Smooth muscle cell (in vitro differentiated cells): Measurements from ENCODE around the gene LPGAT1. TPM values are rescaled to one million over a fixed set of nuclear protein-coding genes. Genes with fewer than 3 reads are reported as not detected.

ENCODE experiments used
- DNase-seq: peaks from one replicate; lab custom pipeline; 2025; ENCODE audit not compliant: unreplicated experiment; lab: John Stamatoyannopoulos, UW
- H2AFZ ChIP-seq: fragments of 200-600 bp; sonication (generic); 2 replicates; pipeline ENCODE4 v1.6.0; 2016; ENCODE audit warnings: antibody characterized with exemption, low read depth, mild to moderate bottlenecking
- H3F3A ChIP-seq: fragments of 200-600 bp; sonication (generic); 2 replicates; pipeline ENCODE4 v1.6.0; 2017; ENCODE audit warnings: antibody characterized with exemption, low read depth
- H3K27ac ChIP-seq: fragments of 200-600 bp; sonication (generic); 2 replicates; pipeline ENCODE4 v1.5.1; 2016; ENCODE audit warnings: low read depth, mild to moderate bottlenecking
- H3K27me3 ChIP-seq: fragments of 200-600 bp; sonication (generic); 2 replicates; pipeline ENCODE4 v1.6.1; 2016; ENCODE audit warnings: low read depth, mild to moderate bottlenecking
- H3K36me3 ChIP-seq: fragments of 200-600 bp; sonication (generic); 2 replicates; pipeline ENCODE4 v1.5.1; 2016; ENCODE audit warnings: low read depth
- H3K4me1 ChIP-seq: fragments of 200-600 bp; sonication (generic); 2 replicates; pipeline ENCODE4 v1.5.1; 2016; ENCODE audit warnings: low read depth
- H3K4me2 ChIP-seq: fragments of 200-600 bp; sonication (generic); 2 replicates; pipeline ENCODE4 v1.6.0; 2016; ENCODE audit warnings: mild to moderate bottlenecking
- H3K4me3 ChIP-seq: fragments of 200-600 bp; sonication (generic); 2 replicates; pipeline ENCODE4 v1.5.1; 2016; ENCODE audit warnings: mild to moderate bottlenecking
- H3K79me2 ChIP-seq: fragments of 200-600 bp; sonication (generic); 2 replicates; pipeline ENCODE4 v1.6.0; 2016; ENCODE audit warnings: low read depth, mild to moderate bottlenecking
- H3K9ac ChIP-seq: fragments of 200-600 bp; sonication (generic); 2 replicates; pipeline ENCODE4 v1.6.0; 2016; ENCODE audit warnings: low read depth
- H3K9me3 ChIP-seq: fragments of 200-600 bp; sonication (generic); replicated peaks from 2 replicates; pipeline ENCODE4 v1.5.1; 2016; ENCODE audit warnings: low read depth
- H4K20me1 ChIP-seq: fragments of 200-600 bp; sonication (generic); 2 replicates; pipeline ENCODE4 v1.6.0; 2016; ENCODE audit warnings: low read depth
- CTCF ChIP-seq: fragments of 200-600 bp; sonication (generic); IDR thresholded peaks from 2 replicates; pipeline ENCODE4 v1.5.1; 2017; ENCODE audit warnings: borderline replicate concordance, mild to moderate bottlenecking, antibody characterized with exemption; ENCODE audit not compliant: insufficient read depth, poor library complexity, severe bottlenecking
- WGBS: methylation state at CpG from one replicate; pipeline ENCODE4 v1.1.7; 2016; ENCODE audit warnings: low lambda C conversion rate; 5-methylcytosine and 5-hydroxymethylcytosine counted together
- polyA plus RNA-seq: library from polyadenylated mRNA; unstranded; fragments of >200 nt; fragmentation: Nextera tagmentation; extraction: Ambion mirVana; gene quantifications from 2 replicates; pipeline ENCODE4 v1.2.1, GENCODE V29; 2016
- total RNA-seq: library from RNA; depleted of rRNA; stranded (reverse); fragments of >200 nt; gene quantifications from 2 replicates; pipeline ENCODE4 v1.2.3, GENCODE V29; 2014

LPGAT1 gene
- total and polyA plus RNA-seq, 2 experiments from 2014 or later = 12.0 to 39.7 TPM

DNA sequence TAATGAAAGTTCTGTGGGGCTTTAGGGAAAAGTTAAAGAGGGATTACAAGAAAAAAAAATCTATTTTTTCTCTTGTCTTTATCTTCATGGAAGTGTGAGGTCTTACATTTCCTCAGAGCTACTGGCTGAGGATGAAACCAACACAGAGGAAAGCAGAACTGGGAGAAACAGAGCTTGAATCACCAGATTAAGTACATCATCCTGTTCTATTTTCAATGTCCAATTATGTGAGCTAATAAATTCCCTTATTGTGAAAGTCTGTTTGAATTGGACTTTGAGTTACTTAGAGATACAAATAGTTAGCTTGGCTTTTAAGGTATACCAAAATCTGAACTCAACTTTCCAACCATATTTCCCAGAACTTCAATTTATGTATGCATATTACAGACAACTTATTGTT, 69.2 kb downstream of the LPGAT1 start:
- Histone ChIP-seq H3K27ac (no peak overlapping the region), H3K79me2 (no peaks in the 10 kb centered on the region), H3K36me3 (peaks cover 4% of the 10 kb centered on the region), H3K27me3 (no peaks in the 10 kb centered on the region), H3K9ac (no peak overlapping the region), H3F3A (no peaks in the 10 kb centered on the region), H3K4me3 (no peak overlapping the region), H2AFZ (no peak overlapping the region), H3K9me3 (no peaks in the 10 kb centered on the region), H4K20me1 (no peaks in the 10 kb centered on the region), H3K4me1 (no peaks in the 10 kb centered on the region), H3K4me2 (no peak overlapping the region)
- no peak for DNase-seq
- TF ChIP-seq CTCF = no peak

GRCh38 chr1:211756471-211757020, 74.0 kb downstream of the LPGAT1 start:
- Histone ChIP-seq H3K4me2 (no peak overlapping the region), H2AFZ (no peak overlapping the region), H3K79me2 (no peaks in the 10 kb centered on the region), H3K9ac (no peak overlapping the region), H3K4me3 (no peak overlapping the region), H3K27me3 (no peaks in the 10 kb centered on the region), H4K20me1 (no peaks in the 10 kb centered on the region), H3K9me3 (no peaks in the 10 kb centered on the region), H3K4me1 (peaks cover 21% of the 10 kb centered on the region), H3K27ac (no peak overlapping the region), H3F3A (no peaks in the 10 kb centered on the region), H3K36me3 (peaks cover 4% of the 10 kb centered on the region)
- TF ChIP-seq CTCF = no peak
- DNase-seq = no peak
- WGBS = 96% methylated on average over 7 of the region's 7 CpGs

- peaks cover 9% of the 10 kb centered on the region for H3K36me3 ChIP-seq
- H3K4me2 ChIP-seq = no peak overlapping the region
- no peaks in the 10 kb centered on the region for H4K20me1 ChIP-seq
- no peak overlapping the region for H3K9ac ChIP-seq
- H3K27ac ChIP-seq = no peak overlapping the region
- no peaks in the 10 kb centered on the region for H3K27me3 ChIP-seq
- no peaks in the 10 kb centered on the region for H3F3A ChIP-seq
- peaks cover 25% of the 10 kb centered on the region for H3K4me1 ChIP-seq
- 27% methylated on average over 4 of the region's 4 CpGs for WGBS
- DNase-seq = no peak
- no peak for TF ChIP-seq CTCF
- H3K9me3 ChIP-seq = no peaks in the 10 kb centered on the region
- no peaks in the 10 kb centered on the region for H3K79me2 ChIP-seq
- no peak overlapping the region for H3K4me3 ChIP-seq
- no peak overlapping the region for H2AFZ ChIP-seq
These were observed 76.8 kb downstream of the LPGAT1 start for GRCh38 chr1:211753649-211754251.

GRCh38 chr1:211752951-211753486, 77.5 kb downstream of the LPGAT1 start:
- WGBS = 53% methylated on average over 2 of the region's 2 CpGs
- Histone ChIP-seq H2AFZ (no peak overlapping the region), H4K20me1 (no peaks in the 10 kb centered on the region), H3K36me3 (peaks cover 8% of the 10 kb centered on the region), H3K9ac (no peak overlapping the region), H3K27me3 (no peaks in the 10 kb centered on the region), H3K4me2 (no peak overlapping the region), H3K9me3 (no peaks in the 10 kb centered on the region), H3K4me3 (no peak overlapping the region), H3K27ac (no peak overlapping the region), H3K79me2 (no peaks in the 10 kb centered on the region), H3F3A (no peaks in the 10 kb centered on the region), H3K4me1 (peaks cover 25% of the 10 kb centered on the region)
- TF ChIP-seq CTCF = no peak
- no peak for DNase-seq
